ENCODE measurements around the gene GMDS. TPM values are rescaled to one million over a fixed set of nuclear protein-coding genes. Genes with fewer than 3 reads are reported as not detected.

The GMDS gene
- total and polyA plus RNA-seq, 2 of the 8 experiments (the other 6 are each of a cell fraction or from before 2014, with no cell fraction given): 16.8 to 50.0 TPM

GRCh38 chr6:2204272-2204671 lies 41.1 kb downstream of the GMDS start:
- no peak overlapping the region for H2BK12ac ChIP-seq (ENCODE audit: low read depth, low read length)
- ChIA-PET CTCF (ENCODE audit: partially characterized antibody) (interaction anchor here (0.8 to 2.0 kb wide), 4 partner anchors 13 to 311 kb away, joined by 3 to 4 read pairs (median 4); no protein-coding TSS in a partner anchor), POLR2A (ENCODE audit: partially characterized antibody) (no interaction called here)
- no peaks in the 10 kb centered on the region for H3K4me1 ChIP-seq (replicated peaks in 1 of 4; ENCODE audit: control insufficient read depth in 3 of 4, insufficient read depth in 4 of 4, low read length in 3 of 4)
- H3K79me1 ChIP-seq (ENCODE audit: low read depth, low read length): no peaks in the 10 kb centered on the region; the same call in 1 of the 2 replicates
- H4K91ac ChIP-seq (replicated peaks; ENCODE audit: insufficient read length, low read length): no peak overlapping the region
- H3K14ac ChIP-seq (ENCODE audit: insufficient read length): no peak overlapping the region
- no peak overlapping the region for H3K4me2 ChIP-seq (ENCODE audit: insufficient read depth in 1 of 2, low read depth in 2 of 2, low read length in 2 of 2)
- no peak overlapping the region for H2AK5ac ChIP-seq (ENCODE audit: low read depth, low read length)
- no peak overlapping the region for H2BK20ac ChIP-seq (ENCODE audit: low read length)
- 0 out of 4 replicates have a peak, but pooled peaks cover 4 to 6% of the 10 kb centered on the region in 2 experiments for H3K9me3 ChIP-seq (ENCODE audit: insufficient read depth in 2 of 2, low read depth in 1 of 2, low read length in 1 of 2)
- no peaks in the 10 kb centered on the region for H3K36me3 ChIP-seq (ENCODE audit: control insufficient read depth in 2 of 4, insufficient read depth in 4 of 4, low read length in 3 of 4)
- no peak overlapping the region for H3K23ac ChIP-seq (ENCODE audit: insufficient read length)
- no peak overlapping the region for H4K8ac ChIP-seq (ENCODE audit: extremely low read depth, insufficient read depth, low read length)
- no peak overlapping the region for H4K5ac ChIP-seq (ENCODE audit: insufficient read length, low read depth, low read length)
- DNase-seq (ENCODE audit: low read depth in 1 of 2, low spot score in 2 of 2) (no peak), FAIRE-seq (no peak)
- no peaks in the 10 kb centered on the region for H3K27me3 ChIP-seq (replicated peaks in 1 of 4; ENCODE audit: control insufficient read depth in 3 of 4, extremely low read depth in 1 of 4, insufficient read depth in 3 of 4, low read length in 3 of 4)
- no peak overlapping the region for H3K27ac ChIP-seq (ENCODE audit: low read depth, low read length)
- no peak overlapping the region for H3K4ac ChIP-seq (replicated peaks; ENCODE audit: insufficient read length, low read depth, low read length)
- H3K9ac ChIP-seq (replicated peaks in 1 of 4; ENCODE audit: extremely low read depth in 1 of 4, low read depth in 3 of 4, low read length in 3 of 4): no peak overlapping the region
- H2AFZ ChIP-seq (ENCODE audit: low read length): no peak overlapping the region
- no peak overlapping the region for H2BK120ac ChIP-seq (replicated peaks; ENCODE audit: low read depth, low read length)
- H2BK15ac ChIP-seq (ENCODE audit: low read length): no peak overlapping the region
- H3K4me3 ChIP-seq (ENCODE audit: extremely low read depth in 1 of 4, insufficient read depth in 2 of 4, low read depth in 3 of 4, low read length in 4 of 4): no peak overlapping the region
- WGBS, 2 experiments (ENCODE audit: extremely low coverage in 1 of 2, insufficient coverage in 1 of 2, insufficient read length in 1 of 2, insufficient replicate concordance in 2 of 2, low coverage in 1 of 2, low lambda C conversion rate in 2 of 2, missing lambda C conversion rate in 1 of 2): 87% methylated on average over 2 of the region's 2 CpGs; no CpG with 5 or more reads in 1 of the 2 experiments
- H3K18ac ChIP-seq (ENCODE audit: extremely low read depth, low read length): no peak overlapping the region
- H3K79me2 ChIP-seq (ENCODE audit: control insufficient read depth in 1 of 2, insufficient read depth in 2 of 2, low read length in 2 of 2): peaks cover 0 to 13% of the 10 kb centered on the region in 2 experiments; a peak in 1 of 4 replicates
- H2BK5ac ChIP-seq (ENCODE audit: low read depth, low read length): no peak overlapping the region
- H4K20me1 ChIP-seq (replicated peaks in 1 of 2; ENCODE audit: control insufficient read depth in 1 of 2, insufficient read depth in 2 of 2, low read length in 2 of 2): peaks cover 0 to 2% of the 10 kb centered on the region in 2 experiments
- H3K56ac ChIP-seq (replicated peaks; ENCODE audit: insufficient read length, low read depth, low read length): no peak overlapping the region
- no peaks in the 10 kb centered on the region; the same call in 1 of the 2 replicates for H3K23me2 ChIP-seq (ENCODE audit: low read depth, low read length)
- TF ChIP-seq POLR2A (IDR thresholded peaks at IDR 0.05; ENCODE audit: control extremely low read depth in 1 of 2, low read depth in 2 of 2, low read length in 2 of 2): no peak
